ENCODE data around the gene CDX1. TPM values are rescaled to one million over a fixed set of nuclear protein-coding genes. Genes with fewer than 3 reads are reported as not detected.
A peak's percentile ranks its signal among the peaks of the same experiment; 100 is the strongest.

Gene CDX1
- polyA plus RNA-seq, 6 donors from 2014 or later: not detected

DNA sequence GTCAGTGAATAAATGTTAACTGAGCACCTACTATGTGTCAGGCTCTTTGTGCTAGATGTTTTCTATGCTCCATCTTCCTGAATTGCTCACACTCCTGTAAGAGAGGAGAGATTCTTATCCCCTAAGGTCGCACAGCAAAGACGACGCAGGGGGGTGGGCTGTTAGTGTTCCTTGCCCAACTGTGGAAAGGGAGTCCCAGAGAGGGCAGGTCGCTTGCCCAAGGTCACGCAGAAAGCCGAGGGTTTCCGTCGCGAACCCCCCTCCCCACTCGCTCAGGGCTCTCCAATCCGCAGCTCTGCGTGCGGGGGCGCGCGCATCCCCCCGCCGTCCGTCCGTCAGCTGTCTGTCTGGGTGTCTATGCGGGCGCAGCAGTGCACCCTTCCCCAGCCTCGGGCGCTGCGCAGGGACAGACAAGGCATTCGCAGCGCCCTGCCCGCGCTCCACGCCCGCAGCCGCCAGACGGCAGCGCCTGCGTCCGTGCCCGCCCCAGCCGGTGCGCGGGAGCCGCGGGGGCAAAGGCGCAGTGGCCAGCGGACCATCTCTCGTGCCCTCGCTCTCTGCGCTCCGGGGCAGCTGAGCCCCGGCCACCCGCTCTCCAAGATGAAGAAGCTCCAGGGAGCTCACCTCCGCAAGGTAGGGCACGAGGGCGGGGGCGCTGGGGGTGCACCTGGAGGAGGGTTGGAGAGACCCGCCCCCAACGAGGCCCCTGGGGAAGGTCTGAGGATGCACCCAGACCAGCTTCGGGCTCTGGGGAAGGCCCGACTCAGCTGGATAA lies 23.3 kb downstream of the CDX1 start, which contains the start of gene SLC6A7:
Gene SLC6A7 (plus strand): TSS at position 335 of the 775 bp plus-strand sequence. CDS start 266 bp downstream, at position 601.
- no peaks in the 10 kb centered on the region for H3K36me3 Mint-ChIP-seq
- DNase-seq (no peak), ATAC-seq (ENCODE audit: low read depth in 2 of 2) (no peak)
- H3K4me3 Mint-ChIP-seq: no peak within 1 kb of the TSS
- peaks cover 45 to 73% (median 67%) of the 10 kb centered on the region in 3 donors for H3K27me3 Mint-ChIP-seq
- no peaks in the 10 kb centered on the region for H3K9me3 Mint-ChIP-seq
- no peaks in the 10 kb centered on the region for H3K4me1 Mint-ChIP-seq
- no peak within 1 kb of the TSS for H3K27ac Mint-ChIP-seq

DNA sequence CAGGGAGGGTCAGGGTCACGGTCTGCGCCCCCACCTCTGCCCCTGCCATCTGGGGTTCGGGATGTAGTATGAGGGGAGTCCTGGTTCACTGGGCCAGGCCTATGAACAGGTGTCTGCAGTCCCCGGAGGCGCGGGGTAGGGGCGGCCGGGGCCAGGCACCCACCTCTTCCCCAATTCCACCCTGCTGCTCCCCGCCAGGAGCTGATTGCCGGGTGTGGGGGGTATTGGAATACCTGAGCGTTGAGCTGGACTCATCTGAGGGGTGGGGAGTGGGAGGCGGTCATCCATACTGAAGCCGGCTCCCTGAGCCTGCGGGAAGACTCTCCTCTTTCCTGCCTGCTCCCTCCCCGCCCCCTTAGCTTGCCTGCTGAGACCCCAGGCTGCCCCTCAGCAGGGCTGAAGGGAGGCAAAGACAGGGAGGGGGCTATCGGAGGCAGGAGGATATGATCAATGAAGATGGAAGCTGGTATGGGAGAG lies 24.0 kb downstream of the CDX1 start:
- no peak overlapping the region for H3K27ac Mint-ChIP-seq

DNA sequence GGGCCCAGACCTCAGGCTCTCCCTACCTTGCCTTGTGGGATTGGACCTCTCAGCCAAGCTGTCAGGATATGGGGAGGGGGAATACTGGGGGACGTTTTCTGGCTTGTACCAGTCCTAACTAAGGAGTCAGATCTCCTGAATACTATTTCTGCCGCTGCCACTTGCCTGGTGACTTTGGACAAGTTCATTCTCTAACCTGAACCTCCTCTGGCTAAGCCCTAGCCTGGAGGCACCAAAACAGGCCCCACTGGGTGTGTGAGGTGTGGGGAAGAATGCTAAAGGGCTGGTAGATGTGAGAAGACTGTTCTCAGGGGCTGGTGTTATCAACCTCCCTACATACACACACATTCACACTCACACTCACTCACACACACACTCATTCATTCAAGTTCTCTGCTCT lies 24.4 kb downstream of the CDX1 start:
- no peaks in the 10 kb centered on the region for H3K4me1 Mint-ChIP-seq
- no peak overlapping the region for H3K27ac Mint-ChIP-seq
- no peaks in the 10 kb centered on the region for H3K36me3 Mint-ChIP-seq
- no peaks in the 10 kb centered on the region for H3K9me3 Mint-ChIP-seq
- peaks cover 52 to 77% (median 76%) of the 10 kb centered on the region in 3 donors for H3K27me3 Mint-ChIP-seq
- peak overlapping the region in 1 of 8 donors; percentile 8 for H3K4me3 Mint-ChIP-seq
- DNase-seq (no peak), ATAC-seq (ENCODE audit: low read depth in 2 of 2) (no peak)

More for the DNA sequence above, 24.0 kb downstream of the CDX1 start:
- ATAC-seq (ENCODE audit: low read depth in 2 of 2) (no peak), DNase-seq (no peak)
- Mint-ChIP-seq H3K4me1 (no peaks in the 10 kb centered on the region), H3K9me3 (no peaks in the 10 kb centered on the region), H3K36me3 (no peaks in the 10 kb centered on the region), H3K27me3 (peaks cover 48 to 79% (median 71%) of the 10 kb centered on the region in 3 donors), H3K4me3 (no peak overlapping the region)

DNA sequence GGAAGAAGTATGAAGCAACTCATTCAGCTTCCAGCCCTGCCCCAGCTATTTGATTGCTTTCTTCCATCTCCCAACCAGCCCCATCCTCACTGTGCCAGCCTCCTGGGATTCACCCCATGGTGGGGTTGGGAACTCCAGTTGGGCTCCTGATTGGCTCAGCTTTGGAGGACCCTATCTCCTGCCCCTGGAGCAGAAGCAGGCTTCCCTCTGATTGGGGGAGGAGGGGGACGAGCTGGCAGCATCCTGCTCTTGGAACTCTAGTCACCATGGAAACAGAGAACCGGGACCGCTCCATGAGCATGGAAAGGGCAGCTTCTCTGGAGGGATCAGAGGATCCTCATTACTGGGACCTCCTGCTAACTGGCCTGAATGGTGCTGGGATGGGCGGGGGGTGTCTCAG lies 25.9 kb downstream of the CDX1 start:
- H3K4me1 Mint-ChIP-seq: no peaks in the 10 kb centered on the region
- no peaks in the 10 kb centered on the region for H3K36me3 Mint-ChIP-seq
- ATAC-seq (ENCODE audit: low read depth in 2 of 2) (no peak), DNase-seq (no peak)
- peaks cover 47 to 78% (median 71%) of the 10 kb centered on the region in 3 donors for H3K27me3 Mint-ChIP-seq
- no peak overlapping the region for H3K4me3 Mint-ChIP-seq
- H3K27ac Mint-ChIP-seq: no peak overlapping the region
- no peaks in the 10 kb centered on the region for H3K9me3 Mint-ChIP-seq

DNA sequence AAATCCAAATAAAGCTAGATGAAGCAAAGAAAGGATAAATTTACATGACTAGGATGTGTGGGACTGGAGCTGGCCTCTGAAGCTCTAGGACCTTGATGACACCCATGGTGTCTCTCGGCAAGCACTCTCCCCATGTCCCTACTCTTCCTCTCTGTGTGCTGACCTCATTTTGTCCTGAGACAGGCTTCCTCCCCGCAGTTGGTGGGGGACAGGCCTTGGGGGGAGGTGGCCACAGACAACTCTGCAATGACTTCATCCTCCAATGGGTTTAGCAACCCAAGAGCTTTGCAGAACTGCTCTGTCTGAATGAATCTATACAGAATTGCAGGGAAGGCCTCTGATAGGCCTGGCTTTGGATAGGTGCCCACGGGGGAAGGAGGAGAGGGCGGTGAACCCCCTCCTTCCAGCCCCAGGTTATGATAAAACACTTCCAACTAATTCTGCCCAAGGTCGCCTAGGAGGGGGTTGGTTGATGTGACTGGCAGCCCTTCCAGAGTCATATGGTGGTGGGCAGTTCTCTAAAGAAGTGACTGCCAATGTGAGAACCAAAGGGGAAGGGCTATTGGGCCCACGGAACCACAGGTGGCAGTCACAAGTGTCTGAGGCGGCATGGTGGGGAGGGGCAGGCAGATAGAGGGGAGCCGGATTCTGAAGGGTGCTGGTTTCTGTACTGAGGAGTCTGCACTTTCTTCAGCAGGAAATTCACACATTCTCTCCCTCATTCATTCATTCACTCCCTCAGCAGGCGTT lies 29.3 kb downstream of the CDX1 start:
- no peak for ATAC-seq (ENCODE audit: low read depth in 2 of 2)

DNA sequence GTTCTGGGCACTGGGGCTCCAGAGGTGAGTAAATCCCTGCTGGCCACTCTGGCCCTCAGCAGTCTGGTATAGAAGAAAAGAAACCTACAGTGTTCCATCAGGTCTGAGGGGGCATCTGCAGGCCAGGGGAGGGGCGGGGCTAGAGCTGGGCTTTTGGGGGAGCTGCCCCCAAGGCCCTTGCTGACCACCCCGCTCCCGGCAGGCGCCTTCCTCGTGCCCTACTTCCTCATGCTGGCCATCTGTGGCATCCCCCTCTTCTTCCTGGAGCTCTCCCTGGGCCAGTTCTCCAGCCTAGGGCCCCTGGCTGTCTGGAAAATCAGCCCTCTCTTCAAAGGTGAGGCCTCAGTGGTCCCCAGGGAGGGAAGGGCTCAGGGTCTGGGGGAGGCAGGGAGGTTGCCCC lies 29.9 kb downstream of the CDX1 start:
- no peak for DNase-seq
- peaks cover 49 to 80% (median 56%) of the 10 kb centered on the region in 3 donors for H3K27me3 Mint-ChIP-seq
- no peaks in the 10 kb centered on the region for H3K4me1 Mint-ChIP-seq
- ATAC-seq (ENCODE audit: low read depth in 2 of 2): no peak
- H3K4me3 Mint-ChIP-seq: no peak overlapping the region
- no peaks in the 10 kb centered on the region for H3K9me3 Mint-ChIP-seq
- H3K27ac Mint-ChIP-seq: no peak overlapping the region
- H3K36me3 Mint-ChIP-seq: no peaks in the 10 kb centered on the region

More for the DNA sequence above, 29.3 kb downstream of the CDX1 start:
- Mint-ChIP-seq H3K4me3 (peak overlapping the region in 1 of 8 donors; percentile 37), H3K36me3 (no peaks in the 10 kb centered on the region), H3K9me3 (no peaks in the 10 kb centered on the region), H3K27ac (no peak overlapping the region), H3K27me3 (peaks cover 53 to 85% (median 62%) of the 10 kb centered on the region in 3 donors), H3K4me1 (no peaks in the 10 kb centered on the region)
- no peak for DNase-seq

DNA sequence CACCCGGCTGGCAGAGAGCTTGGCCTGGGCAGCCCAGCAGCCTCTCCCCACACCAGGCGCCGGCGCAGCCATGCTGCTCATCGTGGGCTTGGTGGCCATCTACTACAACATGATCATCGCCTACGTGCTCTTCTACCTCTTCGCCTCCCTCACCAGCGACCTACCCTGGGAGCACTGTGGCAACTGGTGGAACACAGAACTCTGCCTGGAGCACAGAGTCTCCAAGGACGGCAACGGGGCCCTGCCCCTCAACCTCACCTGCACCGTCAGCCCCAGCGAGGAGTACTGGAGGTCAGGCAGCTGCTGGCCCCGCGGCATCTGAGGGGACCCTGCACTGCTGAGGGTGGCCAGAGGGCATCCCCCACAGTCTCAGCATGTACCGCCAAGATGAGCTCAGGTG lies 30.4 kb downstream of the CDX1 start:
- no peak for ATAC-seq (ENCODE audit: low read depth in 2 of 2)
- H3K36me3 Mint-ChIP-seq: no peaks in the 10 kb centered on the region
- no peak for DNase-seq
- H3K27ac Mint-ChIP-seq: no peak overlapping the region
- H3K27me3 Mint-ChIP-seq: peaks cover 45 to 77% (median 51%) of the 10 kb centered on the region in 3 donors
- no peaks in the 10 kb centered on the region for H3K4me1 Mint-ChIP-seq
- no peaks in the 10 kb centered on the region for H3K9me3 Mint-ChIP-seq
- no peak overlapping the region for H3K4me3 Mint-ChIP-seq

DNA sequence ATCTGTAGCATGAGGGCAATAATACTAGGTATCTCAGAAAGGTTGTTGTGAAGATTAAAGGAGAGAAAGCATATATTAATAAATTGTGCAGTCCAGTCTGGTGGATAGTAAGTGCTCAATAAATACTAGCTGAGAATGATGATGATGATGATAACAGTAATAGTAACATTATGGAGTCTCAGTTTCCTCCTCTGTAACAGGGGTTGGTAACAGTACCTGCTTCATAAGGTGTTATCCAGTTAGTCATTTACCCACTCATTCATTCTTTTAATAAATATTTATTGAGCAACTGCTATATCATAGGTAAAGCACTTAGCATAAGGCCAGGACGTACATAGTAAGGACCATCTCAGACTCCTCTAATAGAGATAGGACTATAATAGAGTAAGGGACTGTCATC lies 30.9 kb downstream of the CDX1 start:
- DNase-seq: no peak
- no peak for ATAC-seq (ENCODE audit: low read depth in 2 of 2)
- H3K36me3 Mint-ChIP-seq: no peaks in the 10 kb centered on the region
- H3K4me3 Mint-ChIP-seq: no peak overlapping the region
- H3K9me3 Mint-ChIP-seq: no peaks in the 10 kb centered on the region
- no peak overlapping the region for H3K27ac Mint-ChIP-seq
- H3K27me3 Mint-ChIP-seq: peaks cover 42 to 77% (median 46%) of the 10 kb centered on the region in 3 donors
- H3K4me1 Mint-ChIP-seq: no peaks in the 10 kb centered on the region

DNA sequence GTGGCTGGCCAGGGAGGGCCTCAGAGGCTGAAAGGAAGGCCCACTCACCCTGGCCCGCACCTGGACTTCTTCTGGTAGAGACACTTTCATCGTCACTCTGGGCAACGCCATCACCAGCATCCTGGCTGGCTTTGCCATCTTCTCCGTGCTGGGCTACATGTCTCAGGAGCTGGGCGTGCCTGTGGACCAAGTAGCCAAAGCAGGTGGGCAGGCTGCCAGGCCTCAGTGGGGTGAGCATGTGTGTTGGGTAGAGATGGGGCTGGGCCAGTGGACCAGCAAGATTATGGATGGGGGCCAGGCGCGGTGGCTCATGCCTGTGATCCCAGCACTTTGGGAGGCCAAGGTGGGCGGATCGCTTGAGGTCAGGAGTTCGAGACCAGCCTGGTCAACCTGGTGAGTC lies 35.9 kb downstream of the CDX1 start:
- H3K36me3 Mint-ChIP-seq: no peaks in the 10 kb centered on the region
- peaks cover 21 to 42% (median 27%) of the 10 kb centered on the region in 3 donors for H3K27me3 Mint-ChIP-seq
- ATAC-seq (ENCODE audit: low read depth in 2 of 2) (no peak), DNase-seq (no peak)
- no peak overlapping the region for H3K27ac Mint-ChIP-seq
- no peaks in the 10 kb centered on the region for H3K4me1 Mint-ChIP-seq
- no peaks in the 10 kb centered on the region for H3K9me3 Mint-ChIP-seq
- no peak overlapping the region for H3K4me3 Mint-ChIP-seq

DNA sequence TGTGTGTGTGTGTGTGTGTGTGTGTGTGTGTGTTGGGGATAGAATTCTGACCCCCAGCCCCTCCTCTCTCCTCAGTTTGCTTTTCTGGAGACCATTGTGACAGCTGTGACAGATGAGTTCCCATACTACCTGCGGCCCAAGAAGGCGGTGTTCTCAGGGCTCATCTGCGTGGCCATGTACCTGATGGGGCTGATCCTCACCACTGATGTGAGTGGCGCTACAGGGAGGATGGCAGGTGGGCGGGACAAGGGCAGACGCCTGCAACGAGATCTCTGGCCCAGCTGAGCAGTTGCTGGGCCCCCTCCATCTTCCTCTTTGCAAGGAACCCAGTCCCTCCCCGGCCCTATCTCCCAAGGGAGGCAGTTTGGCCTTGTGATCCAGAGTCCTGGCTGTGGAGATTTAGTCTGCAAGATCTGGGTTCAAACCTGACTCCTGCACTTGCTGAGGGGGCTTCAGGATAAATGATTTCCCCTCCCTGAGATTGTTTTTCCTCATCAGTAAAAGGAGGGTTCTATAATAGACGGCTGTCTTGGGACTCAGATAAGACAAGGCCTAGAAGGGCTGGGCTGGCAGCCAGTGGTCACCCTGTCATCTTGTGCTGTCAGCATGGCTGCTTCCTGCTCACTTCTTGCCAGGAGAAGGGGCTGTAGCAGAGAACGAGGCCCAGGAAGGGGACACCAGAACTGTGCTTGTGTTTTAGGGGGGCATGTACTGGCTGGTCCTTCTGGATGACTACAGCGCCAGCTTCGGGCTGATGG lies 37.4 kb downstream of the CDX1 start:
- H3K4me1 Mint-ChIP-seq: peaks cover 0 to 5% (median 3%) of the 10 kb centered on the region in 3 donors
- no peak overlapping the region for H3K27ac Mint-ChIP-seq
- ATAC-seq (ENCODE audit: low read depth in 2 of 2) (no peak), DNase-seq (no peak)
- no peaks in the 10 kb centered on the region for H3K36me3 Mint-ChIP-seq
- H3K4me3 Mint-ChIP-seq: peak overlapping the region in 1 of 8 donors; percentile 60
- peaks cover 0 to 2% (median 0%) of the 10 kb centered on the region in 7 donors for H3K9me3 Mint-ChIP-seq
- H3K27me3 Mint-ChIP-seq: peaks cover 18 to 42% (median 29%) of the 10 kb centered on the region in 3 donors

DNA sequence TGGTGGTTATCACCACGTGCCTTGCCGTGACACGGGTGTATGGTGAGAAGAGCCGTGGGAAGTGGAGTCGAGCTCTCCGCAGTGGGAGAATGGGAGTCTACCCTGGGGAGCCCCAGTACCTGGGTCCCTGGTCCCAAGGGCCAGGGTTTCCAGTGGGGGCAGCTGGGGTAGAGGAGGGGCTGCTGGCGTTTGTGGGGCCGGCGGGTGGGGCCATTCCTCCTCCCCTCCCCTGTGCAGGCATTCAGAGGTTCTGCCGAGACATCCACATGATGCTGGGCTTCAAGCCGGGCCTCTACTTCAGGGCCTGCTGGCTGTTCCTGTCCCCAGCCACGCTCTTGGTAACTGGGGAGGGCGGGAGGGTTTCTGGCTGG lies 38.0 kb downstream of the CDX1 start:
- peaks cover 0 to 10% (median 9%) of the 10 kb centered on the region in 3 donors for H3K4me1 Mint-ChIP-seq
- no peak for ATAC-seq (ENCODE audit: low read depth in 2 of 2)
- peaks cover 0 to 2% (median 0%) of the 10 kb centered on the region in 7 donors for H3K9me3 Mint-ChIP-seq
- H3K4me3 Mint-ChIP-seq: peak overlapping the region in 1 of 8 donors; percentile 60
- no peak for DNase-seq
- no peaks in the 10 kb centered on the region for H3K36me3 Mint-ChIP-seq
- H3K27ac Mint-ChIP-seq: no peak overlapping the region
- H3K27me3 Mint-ChIP-seq: peaks cover 18 to 42% (median 29%) of the 10 kb centered on the region in 3 donors

DNA sequence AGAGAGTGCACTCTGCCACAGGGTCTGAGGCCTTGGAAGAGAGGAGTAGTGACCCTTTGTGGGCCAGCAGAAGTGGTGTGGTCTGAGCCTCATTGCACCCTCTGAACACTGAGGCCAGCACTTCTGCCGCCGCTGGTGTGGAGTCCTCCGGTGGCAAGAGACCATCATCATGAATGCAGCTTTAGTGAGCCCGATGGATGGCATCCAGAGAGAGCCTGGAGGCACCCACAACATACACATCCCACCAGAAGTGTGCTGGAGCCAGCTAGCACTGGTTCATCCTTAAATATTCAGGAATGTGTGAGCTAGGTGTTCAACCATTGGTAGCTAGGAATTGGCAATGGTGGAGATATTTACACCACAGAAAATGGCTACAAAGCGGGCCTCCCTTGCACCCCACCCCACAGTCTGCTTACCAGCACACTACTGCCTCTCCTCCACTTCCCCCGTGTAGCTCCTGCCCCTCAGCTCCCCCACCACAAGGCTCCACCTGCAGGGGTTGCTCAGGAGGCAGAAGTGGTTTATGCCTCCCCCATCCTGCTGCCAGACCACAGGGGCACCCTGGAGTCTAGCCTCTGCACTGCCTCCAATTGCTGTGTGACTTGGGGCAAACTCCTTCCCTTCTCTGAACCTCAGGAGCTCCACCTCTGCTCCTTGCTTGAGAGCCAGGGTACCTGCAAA lies 39.7 kb downstream of the CDX1 start:
- Mint-ChIP-seq H3K4me1 (peaks cover 0 to 16% (median 15%) of the 10 kb centered on the region in 3 donors), H3K27ac (no peak overlapping the region), H3K4me3 (no peak overlapping the region), H3K9me3 (peaks cover 0 to 2% (median 0%) of the 10 kb centered on the region in 7 donors), H3K36me3 (no peaks in the 10 kb centered on the region), H3K27me3 (peaks cover 13 to 48% (median 42%) of the 10 kb centered on the region in 3 donors)
- ATAC-seq (ENCODE audit: low read depth in 2 of 2): no peak
- DNase-seq: no peak

DNA sequence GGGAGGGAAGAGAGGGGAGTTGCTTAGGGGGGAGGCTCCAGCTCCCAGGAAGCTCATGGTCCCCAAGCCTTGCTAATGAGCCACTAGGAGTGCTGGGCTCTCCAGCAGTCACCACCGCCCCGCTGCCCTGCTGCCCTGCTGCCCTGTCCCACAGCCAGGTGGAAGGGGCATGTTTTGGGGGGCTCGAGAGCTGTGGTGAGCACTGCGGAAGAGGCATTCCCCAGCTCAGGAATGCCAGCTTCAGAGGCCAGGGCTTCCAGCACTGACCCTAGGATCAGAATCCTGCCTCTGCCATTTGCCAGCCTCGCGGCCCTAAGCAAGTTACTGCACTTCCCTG lies 40.2 kb downstream of the CDX1 start:
- no peak overlapping the region for H3K4me3 Mint-ChIP-seq
- peaks cover 0 to 2% (median 0%) of the 10 kb centered on the region in 7 donors for H3K9me3 Mint-ChIP-seq
- peaks cover 13 to 50% (median 47%) of the 10 kb centered on the region in 3 donors for H3K27me3 Mint-ChIP-seq
- DNase-seq (no peak), ATAC-seq (ENCODE audit: low read depth in 2 of 2) (no peak)
- no peaks in the 10 kb centered on the region for H3K36me3 Mint-ChIP-seq
- no peak overlapping the region for H3K27ac Mint-ChIP-seq
- H3K4me1 Mint-ChIP-seq: peaks cover 0 to 16% (median 15%) of the 10 kb centered on the region in 3 donors
